Endothelial cell (in vitro differentiated cells): ENCODE measurements around the gene RXRB. TPM values are rescaled to one million over a fixed set of nuclear protein-coding genes. Genes with fewer than 3 reads are reported as not detected.

Experiments used
- DNase-seq: peaks from one replicate; pipeline ENCODE4 v3.0.0; 2021; ENCODE audit warnings: low spot score
- H3K27ac Mint-ChIP-seq: one replicate; pipeline ENCODE4 v1.8.0; 2021; ENCODE audit warnings: mixed read lengths, inconsistent platforms; ENCODE audit not compliant: unreplicated experiment
- H3K27me3 Mint-ChIP-seq: one replicate; pipeline ENCODE4 v1.8.0; 2021; ENCODE audit warnings: mild to moderate bottlenecking, moderate library complexity, mixed read lengths, inconsistent platforms; ENCODE audit not compliant: unreplicated experiment
- H3K36me3 Mint-ChIP-seq: one replicate; pipeline ENCODE4 v1.8.0; 2021; ENCODE audit warnings: mild to moderate bottlenecking, low read depth, mixed read lengths, inconsistent platforms; ENCODE audit not compliant: unreplicated experiment
- H3K4me1 Mint-ChIP-seq: one replicate; pipeline ENCODE4 v1.8.0; 2021; ENCODE audit warnings: mild to moderate bottlenecking, mixed read lengths, inconsistent platforms; ENCODE audit not compliant: unreplicated experiment
- H3K4me3 Mint-ChIP-seq: one replicate; pipeline ENCODE4 v1.8.0; 2021; ENCODE audit warnings: mild to moderate bottlenecking, mixed read lengths, inconsistent platforms; ENCODE audit not compliant: unreplicated experiment
- H3K9me3 Mint-ChIP-seq: one replicate; pipeline ENCODE4 v1.8.0; 2021; ENCODE audit warnings: mixed read lengths, inconsistent platforms; ENCODE audit not compliant: unreplicated experiment
- total RNA-seq: library from RNA; stranded (reverse); fragmentation: NEBNext Ultra II Directional; extraction: Animal tissue kit (Norgen Biotek cat#: 25700); gene quantifications from one replicate; pipeline ENCODE4 v1.2.1, GENCODE V29; 2021; ENCODE audit not compliant: unreplicated experiment
- TF ChIP-seq, protein P1 (sequence below): fragments of 200-600 bp; sonication (generic); IDR thresholded peaks from one replicate; pipeline ENCODE4 v1.5.0; 2021; ENCODE audit warnings: antibody characterized with exemption; ENCODE audit not compliant: unreplicated experiment

Gene RXRB
- total RNA-seq, 1 donor from 2014 or later: 35.8 TPM

DNA sequence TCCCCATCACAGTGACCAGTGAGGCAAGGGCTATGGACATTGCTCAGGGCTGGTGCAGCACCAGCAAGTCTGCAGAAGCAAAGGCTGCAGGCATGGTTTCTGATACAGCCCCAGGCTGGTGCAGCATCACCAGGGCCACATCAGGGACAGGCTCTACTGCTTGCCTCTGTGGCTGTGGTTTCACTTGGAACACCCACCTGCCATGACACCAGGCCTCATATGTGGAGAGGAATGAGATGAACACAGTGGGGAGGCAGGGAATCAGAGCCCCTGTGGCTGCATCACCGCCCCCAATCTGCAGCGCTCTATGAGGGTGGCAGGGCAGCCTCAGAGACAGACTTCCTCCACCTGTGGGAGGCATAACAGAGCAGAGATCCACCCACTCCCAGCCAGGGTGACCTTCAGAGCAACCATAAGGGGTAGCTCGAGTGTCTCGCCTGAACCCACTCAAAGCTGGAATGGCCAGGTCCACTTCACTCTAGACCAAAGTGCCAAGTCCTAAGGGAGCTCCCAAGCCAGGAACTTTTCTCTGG lies 15.7 kb upstream of the RXRB start:
- Mint-ChIP-seq H3K9me3 (no peaks in the 10 kb centered on the region), H3K27me3 (peaks cover 18% of the 10 kb centered on the region), H3K27ac (no peak overlapping the region), H3K36me3 (peaks cover 11% of the 10 kb centered on the region), H3K4me3 (no peak overlapping the region), H3K4me1 (peaks cover 12% of the 10 kb centered on the region)
- TF ChIP-seq, protein P1, sequence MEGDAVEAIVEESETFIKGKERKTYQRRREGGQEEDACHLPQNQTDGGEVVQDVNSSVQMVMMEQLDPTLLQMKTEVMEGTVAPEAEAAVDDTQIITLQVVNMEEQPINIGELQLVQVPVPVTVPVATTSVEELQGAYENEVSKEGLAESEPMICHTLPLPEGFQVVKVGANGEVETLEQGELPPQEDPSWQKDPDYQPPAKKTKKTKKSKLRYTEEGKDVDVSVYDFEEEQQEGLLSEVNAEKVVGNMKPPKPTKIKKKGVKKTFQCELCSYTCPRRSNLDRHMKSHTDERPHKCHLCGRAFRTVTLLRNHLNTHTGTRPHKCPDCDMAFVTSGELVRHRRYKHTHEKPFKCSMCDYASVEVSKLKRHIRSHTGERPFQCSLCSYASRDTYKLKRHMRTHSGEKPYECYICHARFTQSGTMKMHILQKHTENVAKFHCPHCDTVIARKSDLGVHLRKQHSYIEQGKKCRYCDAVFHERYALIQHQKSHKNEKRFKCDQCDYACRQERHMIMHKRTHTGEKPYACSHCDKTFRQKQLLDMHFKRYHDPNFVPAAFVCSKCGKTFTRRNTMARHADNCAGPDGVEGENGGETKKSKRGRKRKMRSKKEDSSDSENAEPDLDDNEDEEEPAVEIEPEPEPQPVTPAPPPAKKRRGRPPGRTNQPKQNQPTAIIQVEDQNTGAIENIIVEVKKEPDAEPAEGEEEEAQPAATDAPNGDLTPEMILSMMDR: no peak
- no peak for DNase-seq

DNA sequence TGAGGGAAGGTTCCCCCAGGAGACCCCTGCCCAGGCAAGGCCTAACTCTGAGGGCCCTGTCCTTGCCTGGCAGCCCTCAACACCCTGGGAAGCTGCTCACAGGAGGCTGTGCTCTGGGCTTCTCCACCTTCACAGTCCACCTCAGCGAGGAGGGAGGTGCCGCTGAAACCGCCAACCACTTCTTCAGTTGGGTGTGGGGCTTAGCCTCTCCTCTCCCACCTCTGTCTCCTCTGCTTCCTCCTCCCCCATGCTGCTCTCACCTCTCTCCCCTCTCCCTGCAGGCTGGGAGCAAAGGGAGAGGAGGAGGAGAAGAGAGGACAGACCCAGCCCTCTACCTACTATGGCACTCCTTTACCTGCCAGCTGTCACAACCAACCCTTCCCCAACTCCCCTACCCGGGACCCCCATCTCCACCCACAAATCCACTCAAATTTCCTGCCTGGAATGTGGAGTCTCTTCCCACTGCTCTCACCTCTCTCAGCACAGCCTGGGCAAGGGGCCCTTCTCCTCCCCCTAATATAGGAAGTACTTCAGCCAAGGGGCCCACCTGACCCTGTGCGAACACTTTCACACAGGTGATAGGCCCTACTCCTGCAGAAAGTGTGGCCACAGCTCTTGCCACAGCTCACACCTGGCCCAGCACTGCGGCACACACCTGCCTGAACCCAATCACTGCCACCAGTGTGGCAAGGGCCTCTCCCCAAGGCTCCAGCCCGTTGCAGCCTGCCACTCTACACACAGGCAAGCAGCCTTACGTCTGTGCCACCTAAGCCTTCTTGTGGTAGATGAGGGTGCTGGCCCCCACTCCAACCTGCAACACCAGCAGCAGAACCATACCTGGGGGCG lies 15.0 kb upstream of the RXRB start:
- H3K9me3 Mint-ChIP-seq: no peaks in the 10 kb centered on the region
- peaks cover 20% of the 10 kb centered on the region for H3K27me3 Mint-ChIP-seq
- TF ChIP-seq, protein P1: no peak
- no peak for DNase-seq
- no peak overlapping the region for H3K27ac Mint-ChIP-seq
- peaks cover 14% of the 10 kb centered on the region for H3K36me3 Mint-ChIP-seq
- H3K4me1 Mint-ChIP-seq: peaks cover 12% of the 10 kb centered on the region
- H3K4me3 Mint-ChIP-seq: no peak overlapping the region

- H3K4me3 Mint-ChIP-seq: peak overlapping the region; percentile 92
- peaks cover 33% of the 10 kb centered on the region for H3K27me3 Mint-ChIP-seq
- H3K4me1 Mint-ChIP-seq: peaks cover 15% of the 10 kb centered on the region
- H3K9me3 Mint-ChIP-seq: no peaks in the 10 kb centered on the region
- peaks cover 25% of the 10 kb centered on the region for H3K36me3 Mint-ChIP-seq
- TF ChIP-seq, protein P1: no peak
- no peak overlapping the region for H3K27ac Mint-ChIP-seq
- DNase-seq: no peak
Observed at GRCh38 chr6:33213989-33214335, 13.5 kb upstream of the RXRB start.

- H3K4me3 Mint-ChIP-seq: peak overlapping the region; percentile 92
- peaks cover 36% of the 10 kb centered on the region for H3K27me3 Mint-ChIP-seq
- H3K36me3 Mint-ChIP-seq: peaks cover 28% of the 10 kb centered on the region
- H3K27ac Mint-ChIP-seq: no peak overlapping the region
- no peaks in the 10 kb centered on the region for H3K9me3 Mint-ChIP-seq
- H3K4me1 Mint-ChIP-seq: peaks cover 18% of the 10 kb centered on the region
- TF ChIP-seq, protein P1: no peak
- no peak for DNase-seq
Observed at GRCh38 chr6:33213166-33213988, 12.9 kb upstream of the RXRB start.
